ENCODE data around the gene STAC2.
A peak's percentile ranks its signal among the peaks of the same experiment; 100 is the strongest.
"Not testable (repeated sequence)": the region's sequence is repeated elsewhere in the genome, so short reads cannot be mapped to it uniquely, and the experiment has no call there.

The STAC2 gene

GRCh38 chr17:39251997-39252396 lies 26.3 kb upstream of the STAC2 start:
- no peak for DNase-seq (ENCODE audit: low read depth)
- no peak overlapping the region for H3K4me3 ChIP-seq (ENCODE audit: low read depth, low read length)
- TF ChIP-seq CTCF (IDR thresholded peaks at IDR 0.05; ENCODE audit: insufficient read depth, low read depth, low read length, missing control alignments) = no peak

- DNase-seq (ENCODE audit: low read depth) = not testable (repeated sequence)
Measured at GRCh38 chr17:39250076-39250475, 24.3 kb upstream of the STAC2 start.

GRCh38 chr17:39246274-39246673 lies 20.5 kb upstream of the STAC2 start:
- H3K4me3 ChIP-seq (ENCODE audit: low read depth, low read length) = no peak overlapping the region
- no peak for DNase-seq (ENCODE audit: low read depth)
- no peak for TF ChIP-seq CTCF (IDR thresholded peaks at IDR 0.05; ENCODE audit: insufficient read depth, low read depth, low read length, missing control alignments)

More at GRCh38 chr17:39250076-39250475, 24.3 kb upstream of the STAC2 start:
- H3K4me3 ChIP-seq (ENCODE audit: low read depth, low read length) = not testable (repeated sequence)

GRCh38 chr17:39244600-39245570 lies 19.1 kb upstream of the STAC2 start:
- DNase-seq (ENCODE audit: low read depth) = peak; percentile 89
- TF ChIP-seq CTCF (IDR thresholded peaks at IDR 0.05; ENCODE audit: insufficient read depth, low read depth, low read length, missing control alignments) = peak; percentile 96
- H3K4me3 ChIP-seq (ENCODE audit: low read depth, low read length) = no peak overlapping the region

GRCh38 chr17:39244016-39244599 lies 18.4 kb upstream of the STAC2 start:
- DNase-seq (ENCODE audit: low read depth) = peak; percentile 46
- TF ChIP-seq CTCF (IDR thresholded peaks at IDR 0.05; ENCODE audit: insufficient read depth, low read depth, low read length, missing control alignments) = no peak
- no peak overlapping the region for H3K4me3 ChIP-seq (ENCODE audit: low read depth, low read length)

- TF ChIP-seq CTCF (IDR thresholded peaks at IDR 0.05; ENCODE audit: insufficient read depth, low read depth, low read length, missing control alignments) = no peak
- H3K4me3 ChIP-seq (ENCODE audit: low read depth, low read length) = no peak overlapping the region
- no peak for DNase-seq (ENCODE audit: low read depth)
Measured at GRCh38 chr17:39243155-39243554, 17.4 kb upstream of the STAC2 start.

GRCh38 chr17:39240631-39241030 lies 14.9 kb upstream of the STAC2 start:
- no peak for TF ChIP-seq CTCF (IDR thresholded peaks at IDR 0.05; ENCODE audit: insufficient read depth, low read depth, low read length, missing control alignments)
- DNase-seq (ENCODE audit: low read depth) = no peak
- no peak overlapping the region for H3K4me3 ChIP-seq (ENCODE audit: low read depth, low read length)

Measured in GM12865 (cell line).